Osteoblast (primary cell): ENCODE data around the gene HOXA9. TPM values are rescaled to one million over a fixed set of nuclear protein-coding genes. Genes with fewer than 3 reads are reported as not detected.

Experiments
- DNase-seq: peaks from one replicate; pipeline ENCODE4 v3.0.0; 2011; ENCODE audit warnings: low spot score, mixed read lengths; ENCODE audit not compliant: insufficient read length; ENCODE audit errors: missing footprints
- H2AFZ ChIP-seq: 2 replicates; pipeline ENCODE4 v1.6.0; 2011; ENCODE audit warnings: mild to moderate bottlenecking, low read length
- H3K27ac ChIP-seq: 2 replicates; pipeline ENCODE4 v1.5.1; 2011; ENCODE audit warnings: mild to moderate bottlenecking, low read depth, low read length, moderate library complexity
- H3K27me3 ChIP-seq: 2 replicates; pipeline ENCODE4 v1.6.0; 2012; ENCODE audit warnings: mild to moderate bottlenecking, control low read depth, inconsistent platforms, low read length, moderate library complexity; ENCODE audit not compliant: insufficient read depth
- H3K36me3 ChIP-seq: 2 replicates; pipeline ENCODE4 v1.5.1; 2011; ENCODE audit warnings: mild to moderate bottlenecking, low read length, control low read depth, moderate library complexity; ENCODE audit not compliant: insufficient read depth
- H3K4me1 ChIP-seq: 2 replicates; pipeline ENCODE4 v1.5.1; 2011; ENCODE audit warnings: mild to moderate bottlenecking, low read length, control low read depth, moderate library complexity; ENCODE audit not compliant: insufficient read depth
- H3K4me2 ChIP-seq: 2 replicates; pipeline ENCODE4 v1.6.0; 2011; ENCODE audit warnings: mild to moderate bottlenecking, low read length; ENCODE audit not compliant: insufficient read depth
- H3K4me3 ChIP-seq: fragments of 200-600 bp; sonication (generic); 3 replicates; pipeline ENCODE4 v1.5.1; 2012; ENCODE audit warnings: mild to moderate bottlenecking, low read length, inconsistent platforms; ENCODE audit not compliant: insufficient read depth
- H3K79me2 ChIP-seq: 2 replicates; pipeline ENCODE4 v1.6.0; 2012; ENCODE audit warnings: mild to moderate bottlenecking, low read length, control low read depth, inconsistent platforms; ENCODE audit not compliant: insufficient read depth
- H3K9me3 ChIP-seq: 2 replicates; pipeline ENCODE4 v1.5.1; 2011; ENCODE audit warnings: low read depth, low read length, control low read depth
- H4K20me1 ChIP-seq: 2 replicates; pipeline ENCODE4 v1.6.0; 2012; ENCODE audit warnings: mild to moderate bottlenecking, low read length, control low read depth; ENCODE audit not compliant: insufficient read depth
- CTCF ChIP-seq: IDR thresholded peaks from 2 replicates; pipeline ENCODE4 v1.5.1; 2011; ENCODE audit warnings: mild to moderate bottlenecking, low read depth, low read length, moderate library complexity; ENCODE audit errors: extremely low read depth
- small RNA-seq: library from RNA; depleted of rRNA; stranded (forward); fragments of <200 nt; gene quantifications from one replicate; pipeline ENCODE3, GENCODE V24; 2012
- total RNA-seq: library from RNA; depleted of rRNA; stranded (reverse); fragments of >200 nt; gene quantifications from 2 replicates; pipeline ENCODE4 v1.2.3, GENCODE V29; 2012

HOXA9 gene
- total RNA-seq, 1 donor, result 19.5 TPM

- peak; percentile 94 for DNase-seq
- peak overlapping the region; percentile 77 for H3K4me2 ChIP-seq
Measured at GRCh38 chr7:27113991-27114769, 51.2 kb downstream of the HOXA9 start.

GRCh38 chr7:27112955-27113949 lies 52.1 kb downstream of the HOXA9 start:
- Histone ChIP-seq H3K9me3 (no peaks in the 10 kb centered on the region), H3K27me3 (no peaks in the 10 kb centered on the region), H2AFZ (no peak overlapping the region), H3K4me2 (peak overlapping the region; percentile 89), H3K4me3 (peak overlapping the region; percentile 64), H3K36me3 (peaks cover 4% of the 10 kb centered on the region), H3K4me1 (peaks cover 49% of the 10 kb centered on the region), H4K20me1 (peaks cover 16% of the 10 kb centered on the region), H3K79me2 (peaks cover 22% of the 10 kb centered on the region), H3K27ac (peak overlapping the region; percentile 97)
- no peak for TF ChIP-seq CTCF
- peak; percentile 85 for DNase-seq

More at GRCh38 chr7:27113991-27114769, 51.2 kb downstream of the HOXA9 start:
- H2AFZ ChIP-seq, result no peak overlapping the region
- H3K9me3 ChIP-seq, result no peaks in the 10 kb centered on the region
- H3K36me3 ChIP-seq, result peaks cover 5% of the 10 kb centered on the region
- peaks cover 46% of the 10 kb centered on the region for H3K4me1 ChIP-seq
- peaks cover 16% of the 10 kb centered on the region for H4K20me1 ChIP-seq
- no peaks in the 10 kb centered on the region for H3K27me3 ChIP-seq
- H3K79me2 ChIP-seq, result peaks cover 22% of the 10 kb centered on the region
- peak overlapping the region; percentile 65 for H3K4me3 ChIP-seq
- TF ChIP-seq CTCF, result no peak
- H3K27ac ChIP-seq, result peak overlapping the region; percentile 78

Small RNAs within 50 kb of the gene (small RNA-seq; reads per million reads assigned to genes)
- gene AC004080.5 (not detected), gene RF02140 (not detected), gene RF02141 (not detected)

Other genes with a start within 250 kb of the HOXA9 start
- 0.72 and 1.5 TPM in 2 replicates for gene HOXA1, start 69.5 kb downstream of the HOXA9 start, total RNA-seq
- 0.36 and 0.59 TPM in 2 replicates for gene HOXA2, start 62.9 kb downstream of the HOXA9 start, total RNA-seq
- 0.72 and 1.2 TPM in 2 replicates for gene HOXA4, start 34.8 kb downstream of the HOXA9 start, total RNA-seq
- 3.2 and 5.8 TPM in 2 replicates for gene HOXA5, start 21.9 kb downstream of the HOXA9 start, total RNA-seq
- 5.0 and 7.6 TPM in 2 replicates for gene HOXA6, start 17.8 kb downstream of the HOXA9 start, total RNA-seq
- gene HOXA3, start 13.0 kb downstream of the HOXA9 start, total RNA-seq, result 3.5 and 4.0 TPM in 2 replicates
- gene HOXA7, start 8.9 kb downstream of the HOXA9 start, total RNA-seq, result 3.6 and 4.4 TPM in 2 replicates
- 32.1 and 43.1 TPM in 2 replicates for gene HOXA10, start 8.8 kb upstream of the HOXA9 start, total RNA-seq
- 14.4 and 15.2 TPM in 2 replicates for gene HOXA11, start 19.7 kb upstream of the HOXA9 start, total RNA-seq
- 6.2 and 8.0 TPM in 2 replicates for gene HOXA13, start 34.6 kb upstream of the HOXA9 start, total RNA-seq
- gene EVX1, start 77.3 kb upstream of the HOXA9 start, total RNA-seq, result not detected in 2 replicates